Brain microvascular endothelial cell (primary cell): ENCODE results near the gene TMEM44.
A peak's percentile ranks its signal among the peaks of the same experiment; 100 is the strongest.
"Not testable (repeated sequence)": the region's sequence is repeated elsewhere in the genome, so short reads cannot be mapped to it uniquely, and the experiment has no call there.

Experiments
- DNase-seq: peaks from one replicate; pipeline ENCODE4 v3.0.0-alpha.2; 2020
- H3K27ac ChIP-seq: fragments of 250-450 bp; sonication (Bioruptor Pico); 2 replicates; pipeline ENCODE4 v1.5.1; 2020; ENCODE audit warnings: mild to moderate bottlenecking, moderate library complexity
- H3K27me3 ChIP-seq: fragments of 250-450 bp; sonication (Bioruptor Pico); replicated peaks from 2 replicates; pipeline ENCODE4 v1.5.1; 2020; ENCODE audit warnings: mild to moderate bottlenecking
- H3K36me3 ChIP-seq: fragments of 250-450 bp; sonication (Bioruptor Pico); replicated peaks from 2 replicates; pipeline ENCODE4 v1.5.1; 2020; ENCODE audit warnings: mild to moderate bottlenecking
- H3K4me3 ChIP-seq: 2 replicates; pipeline ENCODE4 v1.5.1; 2011; ENCODE audit warnings: low read depth, mild to moderate bottlenecking, control low read depth, low read length, moderate library complexity
- in situ Hi-C: cut with HindIII; loops from 2 replicates; pipeline ENCODE4 v1.10.0; 2017; ENCODE audit warnings: low sequenced_read_pairs, low pct_ligation_motif_present
- TF ChIP-seq, protein P1 (sequence below): IDR thresholded peaks from 2 replicates; pipeline ENCODE4 v1.5.1; 2011; ENCODE audit warnings: low read depth, mild to moderate bottlenecking, moderate library complexity, low read length, control low read depth, inconsistent platforms; ENCODE audit errors: missing control alignments

Gene TMEM44

GRCh38 chr3:194607592-194608389, 25.4 kb downstream of the TMEM44 start:
- no peak for DNase-seq
- Histone ChIP-seq H3K27ac (no peak overlapping the region), H3K36me3 (peaks cover 29% of the 10 kb centered on the region), H3K4me3 (no peak overlapping the region), H3K27me3 (no peaks in the 10 kb centered on the region)
- TF ChIP-seq, protein P1, sequence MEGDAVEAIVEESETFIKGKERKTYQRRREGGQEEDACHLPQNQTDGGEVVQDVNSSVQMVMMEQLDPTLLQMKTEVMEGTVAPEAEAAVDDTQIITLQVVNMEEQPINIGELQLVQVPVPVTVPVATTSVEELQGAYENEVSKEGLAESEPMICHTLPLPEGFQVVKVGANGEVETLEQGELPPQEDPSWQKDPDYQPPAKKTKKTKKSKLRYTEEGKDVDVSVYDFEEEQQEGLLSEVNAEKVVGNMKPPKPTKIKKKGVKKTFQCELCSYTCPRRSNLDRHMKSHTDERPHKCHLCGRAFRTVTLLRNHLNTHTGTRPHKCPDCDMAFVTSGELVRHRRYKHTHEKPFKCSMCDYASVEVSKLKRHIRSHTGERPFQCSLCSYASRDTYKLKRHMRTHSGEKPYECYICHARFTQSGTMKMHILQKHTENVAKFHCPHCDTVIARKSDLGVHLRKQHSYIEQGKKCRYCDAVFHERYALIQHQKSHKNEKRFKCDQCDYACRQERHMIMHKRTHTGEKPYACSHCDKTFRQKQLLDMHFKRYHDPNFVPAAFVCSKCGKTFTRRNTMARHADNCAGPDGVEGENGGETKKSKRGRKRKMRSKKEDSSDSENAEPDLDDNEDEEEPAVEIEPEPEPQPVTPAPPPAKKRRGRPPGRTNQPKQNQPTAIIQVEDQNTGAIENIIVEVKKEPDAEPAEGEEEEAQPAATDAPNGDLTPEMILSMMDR = peak; percentile 9
- in situ Hi-C loops = no loop called here

DNA sequence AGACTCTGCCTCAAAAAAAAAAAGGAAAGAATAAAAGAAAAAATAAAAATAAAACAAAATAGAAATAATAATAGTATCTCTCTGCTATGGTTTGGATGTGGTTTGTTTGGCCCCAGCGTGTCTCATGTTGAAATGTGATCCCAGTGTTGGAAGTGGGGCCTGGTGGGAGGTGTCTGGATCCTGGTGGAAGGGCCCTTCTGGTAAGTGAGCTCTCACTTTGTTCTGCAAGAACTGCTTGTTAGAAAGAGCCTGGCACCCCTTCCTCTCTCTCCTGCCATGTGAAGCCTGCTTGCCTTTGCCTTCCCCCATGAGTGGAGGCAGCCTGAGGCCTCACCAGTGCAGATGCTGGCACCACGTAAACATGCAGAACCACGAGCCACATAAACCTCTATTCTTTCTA, 26.3 kb downstream of the TMEM44 start:
- Histone ChIP-seq H3K4me3 (no peak overlapping the region), H3K27ac (no peak overlapping the region), H3K36me3 (peaks cover 32% of the 10 kb centered on the region), H3K27me3 (no peaks in the 10 kb centered on the region)
- in situ Hi-C loops = no loop called here
- TF ChIP-seq, protein P1 = no peak
- DNase-seq = no peak

GRCh38 chr3:194606163-194606562, 27.1 kb downstream of the TMEM44 start:
- peaks cover 39% of the 10 kb centered on the region for H3K36me3 ChIP-seq
- DNase-seq = no peak
- in situ Hi-C loops = no loop called here

GRCh38 chr3:194605314-194605713, 27.9 kb downstream of the TMEM44 start:
- not testable (repeated sequence) for DNase-seq

More at GRCh38 chr3:194606163-194606562, 27.1 kb downstream of the TMEM44 start:
- Histone ChIP-seq H3K27me3 (no peaks in the 10 kb centered on the region), H3K27ac (no peak overlapping the region), H3K4me3 (no peak overlapping the region)
- TF ChIP-seq, protein P1 = no peak

GRCh38 chr3:194604837-194605236, 28.4 kb downstream of the TMEM44 start:
- H3K4me3 ChIP-seq = no peak overlapping the region
- H3K27me3 ChIP-seq = no peaks in the 10 kb centered on the region
- TF ChIP-seq, protein P1 = peak; percentile 68
- in situ Hi-C loops = no loop called here
- peaks cover 35% of the 10 kb centered on the region for H3K36me3 ChIP-seq
- DNase-seq = no peak
- no peak overlapping the region for H3K27ac ChIP-seq

More at GRCh38 chr3:194605314-194605713, 27.9 kb downstream of the TMEM44 start:
- H3K27me3 ChIP-seq, H3K27ac ChIP-seq, in situ Hi-C loops, H3K4me3 ChIP-seq: not testable (repeated sequence)
- H3K36me3 ChIP-seq = peaks cover 35% of the 10 kb centered on the region

GRCh38 chr3:194604126-194604525, 29.1 kb downstream of the TMEM44 start:
- no peak for DNase-seq
- H3K27ac ChIP-seq = no peak overlapping the region
- H3K36me3 ChIP-seq = peaks cover 35% of the 10 kb centered on the region
- H3K27me3 ChIP-seq = no peaks in the 10 kb centered on the region
- no peak overlapping the region for H3K4me3 ChIP-seq
- TF ChIP-seq, protein P1 = no peak
- in situ Hi-C loops = no loop called here
